ENCODE results near the gene KCND1.

Gene KCND1

GRCh38 chrX:48934581-48935300 is 36.9 kb downstream of the KCND1 start (continued):
- no peak for TF ChIP-seq ZNF677 (tag by site-specific recombination; IDR thresholded peaks at IDR 0.05)

DNA sequence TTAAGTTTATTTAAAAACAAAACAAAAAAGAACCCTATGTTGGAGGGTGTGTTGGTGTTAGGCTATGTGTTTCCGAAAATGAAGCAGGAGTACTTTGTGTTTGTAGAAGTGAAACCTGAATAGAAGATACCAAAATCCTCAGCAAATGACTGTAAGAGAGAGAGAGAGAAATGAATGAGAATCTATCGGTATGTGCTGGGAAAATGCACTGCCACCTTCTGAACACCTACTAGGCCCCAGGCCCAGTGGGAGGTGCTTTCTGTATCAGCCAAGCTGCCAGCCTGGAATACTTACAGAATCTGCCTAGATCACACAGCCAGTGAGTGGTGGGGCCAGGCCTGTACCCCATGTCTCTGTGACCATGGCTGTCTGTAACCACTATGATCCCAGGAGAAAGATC is 37.9 kb downstream of the KCND1 start:
- H3K9me3 ChIP-seq (ENCODE audit: control insufficient read depth, insufficient read depth, low read depth, low read length) = no peaks in the 10 kb centered on the region
- TF ChIP-seq ZNF600 (tag by site-specific recombination; IDR thresholded peaks at IDR 0.05) = no peak
- no peak for TF ChIP-seq ZIC2 (tag by site-specific recombination; IDR thresholded peaks at IDR 0.05)
- TF ChIP-seq ZNF221 (tag by site-specific recombination; IDR thresholded peaks at IDR 0.05; ENCODE audit: borderline replicate concordance) = no peak
- no peak for TF ChIP-seq ZNF843 (tag by site-specific recombination; IDR thresholded peaks at IDR 0.05)
- TF ChIP-seq ZNF350 (tag by site-specific recombination; IDR thresholded peaks at IDR 0.05) = no peak
- TF ChIP-seq ZNF404 (tag by site-specific recombination; IDR thresholded peaks at IDR 0.05) = no peak
- no peak for TF ChIP-seq ZNF266 (tag by site-specific recombination; IDR thresholded peaks at IDR 0.05; ENCODE audit: low read depth)
- TF ChIP-seq YY1 (tag by site-specific recombination; IDR thresholded peaks at IDR 0.05) = no peak
- TF ChIP-seq ZNF785 (tag by site-specific recombination; IDR thresholded peaks at IDR 0.05) = no peak
- H3K4me1 ChIP-seq (ENCODE audit: control insufficient read depth, insufficient read depth, low read length) = no peaks in the 10 kb centered on the region
- H3K36me3 ChIP-seq (ENCODE audit: control insufficient read depth in 2 of 2, insufficient read depth in 1 of 2, low read length in 2 of 2) = peaks cover 12 to 63% of the 10 kb centered on the region in 2 experiments; a peak in 2 of 3 replicates
- POLR2A ChIA-PET = no interaction called here
- H3K27ac ChIP-seq (ENCODE audit: extremely low read depth, low read depth, low read length) = no peak overlapping the region
- CTCF ChIA-PET = no interaction called here
- H3K4me3 ChIP-seq (ENCODE audit: low read depth, low read length) = no peak overlapping the region

- H3K27ac ChIP-seq (ENCODE audit: extremely low read depth, low read depth, low read length) = no peak overlapping the region
- H3K9me3 ChIP-seq (ENCODE audit: control insufficient read depth, insufficient read depth, low read depth, low read length) = no peaks in the 10 kb centered on the region
- TF ChIP-seq ZFHX2 (tag by site-specific recombination; conservative IDR thresholded peaks at IDR 0.05) (no peak), ZNF629 (tag by site-specific recombination; IDR thresholded peaks at IDR 0.05) (no peak), ZNF404 (tag by site-specific recombination; IDR thresholded peaks at IDR 0.05) (no peak), ZBTB10 (tag by site-specific recombination; IDR thresholded peaks at IDR 0.05) (no peak), ZNF391 (tag by site-specific recombination; IDR thresholded peaks at IDR 0.05; ENCODE audit: borderline replicate concordance, low read depth) (no peak), ZNF558 (tag by site-specific recombination; IDR thresholded peaks at IDR 0.05) (no peak), ELK4 (IDR thresholded peaks at IDR 0.05; ENCODE audit: borderline replicate concordance, low read depth, low read length) (no peak), OVOL3 (tag by site-specific recombination; IDR thresholded peaks at IDR 0.05) (no peak), ZNF292 (tag by site-specific recombination; IDR thresholded peaks at IDR 0.05; ENCODE audit: borderline replicate concordance, low read depth) (no peak), ZNF510 (tag by site-specific recombination; IDR thresholded peaks at IDR 0.05; ENCODE audit: insufficient replicate concordance) (no peak), ZNF596 (tag by site-specific recombination; IDR thresholded peaks at IDR 0.05) (no peak), ZNF112 (tag by site-specific recombination; IDR thresholded peaks at IDR 0.05) (no peak)
- no peaks in the 10 kb centered on the region for H3K4me1 ChIP-seq (ENCODE audit: control insufficient read depth, insufficient read depth, low read length)
- no peak overlapping the region for H3K4me3 ChIP-seq (ENCODE audit: low read depth, low read length)
- ChIA-PET CTCF (interaction anchor here (0.7 to 1.2 kb wide), 2 partner anchors 19 to 280 kb away, joined by 4 read pairs; no protein-coding TSS in a partner anchor), POLR2A (no interaction called here)
- H3K36me3 ChIP-seq (ENCODE audit: control insufficient read depth in 2 of 2, insufficient read depth in 1 of 2, low read length in 2 of 2) = peaks cover 19 to 69% of the 10 kb centered on the region in 2 experiments; a peak in 2 of 3 replicates
These were observed 43.8 kb downstream of the KCND1 start for GRCh38 chrX:48927736-48928382.

All from HEK293 (cell line).